K562 (cell line): ENCODE results near the gene FKBP2. TPM values are rescaled to one million over a fixed set of nuclear protein-coding genes. Genes with fewer than 3 reads are reported as not detected.

Source experiments
- ARHGAP35 ChIP-seq: fragments of 450-650 bp; IDR thresholded peaks from 2 replicates; pipeline ENCODE4 v1.6.1; 2018; ENCODE audit not compliant: partially characterized antibody
- CREM ChIP-seq: IDR thresholded peaks from 2 replicates; pipeline ENCODE4 v1.6.1; 2014; ENCODE audit warnings: antibody characterized with exemption, low read depth
- ESRRA ChIP-seq: fragments of 450-650 bp; IDR thresholded peaks from 2 replicates; pipeline ENCODE4 v1.6.1; 2014; ENCODE audit warnings: low read depth, mild to moderate bottlenecking, moderate library complexity, borderline replicate concordance
- HDGF ChIP-seq: fragments of 450-650 bp; IDR thresholded peaks from 2 replicates; pipeline ENCODE4 v1.6.1; 2016
- HMGN3 ChIP-seq: IDR thresholded peaks from 2 replicates; pipeline ENCODE4 v1.6.1; 2011; ENCODE audit warnings: borderline replicate concordance, low read depth, mild to moderate bottlenecking, mixed read lengths, low read length; ENCODE audit not compliant: insufficient read length; ENCODE audit errors: extremely low read depth
- HNRNPUL1 ChIP-seq: fragments of 200-400 bp; formaldehyde crosslinking; IDR thresholded peaks from 2 replicates; pipeline ENCODE4 v1.6.1; 2017; ENCODE audit warnings: low read length
- KDM2B ChIP-seq: fragments of 250-450 bp; sonication (Bioruptor Pico); IDR thresholded peaks from 2 replicates; pipeline ENCODE4 v1.8.0; 2021; ENCODE audit warnings: mild to moderate bottlenecking, moderate library complexity
- KLF13 ChIP-seq: fragments of 450-650 bp; IDR thresholded peaks from 2 replicates; pipeline ENCODE4 v1.6.1; 2016; ENCODE audit warnings: missing genetic modification characterization, low read depth, mild to moderate bottlenecking, missing compliant biosample characterization, moderate library complexity, borderline replicate concordance
- L3MBTL2 ChIP-seq: fragments of 450-650 bp; IDR thresholded peaks from 2 replicates; pipeline ENCODE4 v1.6.1; 2016; ENCODE audit warnings: mild to moderate bottlenecking, moderate library complexity
- LEF1 ChIP-seq: fragments of 450-650 bp; IDR thresholded peaks from 2 replicates; pipeline ENCODE4 v1.6.1; 2016; ENCODE audit warnings: mild to moderate bottlenecking
- MAZ ChIP-seq, 2 experiments: fragments of 450-650 bp in 1 of 2; sonication (generic) in 1 of 2; formaldehyde crosslinking; IDR thresholded peaks in 1 of 2; conservative IDR thresholded peaks in 1 of 2; 2 replicates each; pipeline versions ENCODE4 v1.4.0 to v1.5.0; 2020; ENCODE audit warnings: mild to moderate bottlenecking in 1 of 2, missing genetic modification reagents in 1 of 2
- MTA1 ChIP-seq: fragments of 450-650 bp; IDR thresholded peaks from 2 replicates; pipeline ENCODE4 v1.6.1; 2017; ENCODE audit warnings: borderline replicate concordance
- MYBL2 ChIP-seq, 2 experiments: fragments of 450-650 bp in 1 of 2; sonication (generic) in 1 of 2; formaldehyde crosslinking in 1 of 2; IDR thresholded peaks; 2 replicates each; pipeline versions ENCODE4 v1.6.1 to v1.8.1; 2017 to 2022; ENCODE audit warnings: borderline replicate concordance in 1 of 2, inconsistent platforms in 1 of 2, low read depth in 1 of 2, mild to moderate bottlenecking in 1 of 2, missing genetic modification reagents in 1 of 2, moderate library complexity in 1 of 2
- MYNN ChIP-seq, 2 experiments: sonication (generic); formaldehyde crosslinking in 1 of 2; IDR thresholded peaks; 2 replicates each; pipeline versions ENCODE4 v1.5.0 to v1.6.1; 2016 to 2020; ENCODE audit warnings: antibody characterized with exemption in 1 of 2, missing genetic modification reagents in 1 of 2
- NONO ChIP-seq, 2 experiments: fragments of 200-400 bp in 1 of 2; fragments of 450-650 bp in 1 of 2; formaldehyde crosslinking in 1 of 2; IDR thresholded peaks; 2 replicates each; pipeline ENCODE4 v1.6.1; 2017; ENCODE audit warnings: low read depth in 2 of 2, mild to moderate bottlenecking in 2 of 2, moderate library complexity in 2 of 2, low read length in 1 of 2
- PHF8 ChIP-seq: fragments of 200-600 bp; sonication (generic); IDR thresholded peaks from 2 replicates; pipeline ENCODE4 v1.6.1; 2012; ENCODE audit warnings: mixed run types, mild to moderate bottlenecking, inconsistent platforms, low read length, moderate library complexity, borderline replicate concordance
- SIN3B ChIP-seq: fragments of 450-650 bp; IDR thresholded peaks from 2 replicates; pipeline ENCODE4 v1.6.1; 2017; ENCODE audit warnings: low read depth, mild to moderate bottlenecking, moderate library complexity
- SUPT5H ChIP-seq: fragments of 450-650 bp; IDR thresholded peaks from 2 replicates; pipeline ENCODE4 v1.6.1; 2016
- ZNF644 ChIP-seq: fragments of 200-800 bp; sonication (Bioruptor generic); IDR thresholded peaks from 2 replicates; pipeline ENCODE4 v1.6.1; 2016; ENCODE audit warnings: low read depth, missing genetic modification characterization, missing compliant biosample characterization
- ZNF76 ChIP-seq: fragments of 250-450 bp; sonication (Bioruptor Pico); IDR thresholded peaks from 2 replicates; pipeline ENCODE4 v1.4.0; 2020; ENCODE audit warnings: mild to moderate bottlenecking, moderate library complexity, borderline replicate concordance
- ZNF780A ChIP-seq: fragments of 250-450 bp; sonication (Bioruptor Pico); IDR thresholded peaks from 2 replicates; pipeline ENCODE4 v1.5.0; 2021; ENCODE audit warnings: mild to moderate bottlenecking
- polyA plus RNA-seq, 8 experiments: library from polyadenylated mRNA; depleted of rRNA in 4 of 8; stranded (reverse) in 5 of 8; unstranded in 3 of 8; fragments of >200 nt; fragmentation: Nextera tagmentation in 2 of 8; fragmentation: Illumina TruSeq in 1 of 8; extraction: Ambion mirVana in 2 of 8; extraction: Trizol in 1 of 8; gene quantifications; 2 replicates each; pipeline versions ENCODE4 v1.2.1 to v1.2.3, GENCODE V29; 2011 to 2014; ENCODE audit warnings: inconsistent platforms in 1 of 8, missing spikeins in 1 of 8
- total RNA-seq, 7 experiments: library from RNA; depleted of rRNA in 6 of 7; stranded (reverse); fragments of >200 nt in 6 of 7; fragmentation: Illumina TruSeq in 2 of 7; extraction: Trizol in 2 of 7; gene quantifications; 2 replicates each; pipeline versions ENCODE4 v1.2.1 to v1.2.3, GENCODE V29; 2011 to 2021; ENCODE audit warnings: low replicate concordance in 1 of 7
- TF ChIP-seq, protein P1 (sequence below): sonication (generic); formaldehyde crosslinking; IDR thresholded peaks from 2 replicates; pipeline ENCODE4 v1.8.0; 2022; ENCODE audit warnings: mild to moderate bottlenecking, low read depth, missing genetic modification reagents
- TF ChIP-seq, protein P2 (sequence below), 3 experiments: fragments of 200-800 bp in 1 of 3; sonication (Bioruptor generic) in 1 of 3; sonication (generic) in 1 of 3; formaldehyde crosslinking in 1 of 3; IDR thresholded peaks; 2 replicates each; pipeline versions ENCODE4 v1.6.1 to v1.8.0; 2016 to 2022; ENCODE audit warnings: mild to moderate bottlenecking in 2 of 3, missing compliant biosample characterization in 2 of 3, missing genetic modification characterization in 2 of 3, missing genetic modification reagents in 1 of 3
- TF ChIP-seq, protein P3 (sequence below): sonication (generic); formaldehyde crosslinking; IDR thresholded peaks from 2 replicates; pipeline ENCODE4 v1.8.1; 2023; ENCODE audit warnings: mild to moderate bottlenecking, missing genetic modification reagents, moderate library complexity

FKBP2 gene
- total and polyA plus RNA-seq, 9 of the 15 experiments (the other 6 are each of a cell fraction or from before 2014, with no cell fraction given) = 3.5 to 151 (median 58.1) TPM

GRCh38 chr11:64230171-64230984, 10.5 kb upstream of the FKBP2 start, which contains the start of gene DNAJC4 (continued):
- no peak for TF ChIP-seq MYBL2 (IDR thresholded peaks at IDR 0.05; ENCODE audit: low read depth)
- TF ChIP-seq MYBL2 (CRISPR knock-in tag; IDR thresholded peaks at IDR 0.05; ENCODE audit: borderline replicate concordance) = no peak
- 0 out of 2 replicates have a peak, but pooled peaks have one; percentile 17 for TF ChIP-seq L3MBTL2
- no peak for TF ChIP-seq SIN3B
- peak; percentile 68 for TF ChIP-seq MYNN (IDR thresholded peaks at IDR 0.05)
- no peak for TF ChIP-seq MYNN (CRISPR knock-in tag; IDR thresholded peaks at IDR 0.05)
- 0 out of 2 replicates have a peak, but pooled peaks have one; percentile 13 for TF ChIP-seq ZNF780A (CRISPR knock-in tag)
- peak; percentile 84; the same call in 1 of the 2 replicates for TF ChIP-seq CREM
- peak; percentile 79; the same call in 1 of the 2 replicates for TF ChIP-seq PHF8
- 0 out of 2 replicates have a peak, but pooled peaks have one; percentile 35 for TF ChIP-seq ESRRA
- TF ChIP-seq HDGF = no peak
- no peak for TF ChIP-seq NONO (IDR thresholded peaks at IDR 0.05; ENCODE audit: low read depth in 2 of 2, low read length in 1 of 2)
- no peak for TF ChIP-seq ZNF644 (tag)
- 0 out of 2 replicates have a peak, but pooled peaks have one; percentile 46 for TF ChIP-seq KLF13 (tag)
- TF ChIP-seq KDM2B (CRISPR knock-in tag) = 0 out of 2 replicates have a peak, but pooled peaks have one; percentile 46
- TF ChIP-seq, protein P1, sequence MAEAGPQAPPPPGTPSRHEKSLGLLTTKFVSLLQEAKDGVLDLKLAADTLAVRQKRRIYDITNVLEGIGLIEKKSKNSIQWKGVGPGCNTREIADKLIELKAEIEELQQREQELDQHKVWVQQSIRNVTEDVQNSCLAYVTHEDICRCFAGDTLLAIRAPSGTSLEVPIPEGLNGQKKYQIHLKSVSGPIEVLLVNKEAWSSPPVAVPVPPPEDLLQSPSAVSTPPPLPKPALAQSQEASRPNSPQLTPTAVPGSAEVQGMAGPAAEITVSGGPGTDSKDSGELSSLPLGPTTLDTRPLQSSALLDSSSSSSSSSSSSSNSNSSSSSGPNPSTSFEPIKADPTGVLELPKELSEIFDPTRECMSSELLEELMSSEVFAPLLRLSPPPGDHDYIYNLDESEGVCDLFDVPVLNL (CRISPR knock-in tag) = no peak
- TF ChIP-seq, protein P2, sequence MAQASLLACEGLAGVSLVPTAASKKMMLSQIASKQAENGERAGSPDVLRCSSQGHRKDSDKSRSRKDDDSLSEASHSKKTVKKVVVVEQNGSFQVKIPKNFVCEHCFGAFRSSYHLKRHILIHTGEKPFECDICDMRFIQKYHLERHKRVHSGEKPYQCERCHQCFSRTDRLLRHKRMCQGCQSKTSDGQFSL (CRISPR knock-in tag; IDR thresholded peaks at IDR 0.05) = no peak
- TF ChIP-seq, protein P2 (tag; IDR thresholded peaks at IDR 0.05) = no peak
- TF ChIP-seq MTA1 = no peak
- no peak for TF ChIP-seq HNRNPUL1
- TF ChIP-seq ZNF76 (CRISPR knock-in tag) = no peak
- peak; percentile 73 for TF ChIP-seq SUPT5H
- TF ChIP-seq HMGN3 = peak; percentile 92
- no peak for TF ChIP-seq LEF1
- peak; percentile 61 to 67; a peak in 3 of 4 replicates for TF ChIP-seq MAZ (CRISPR knock-in tag; conservative IDR thresholded peaks at IDR 0.05 in 1 of 2, IDR thresholded peaks at IDR 0.05 in 1 of 2)
- TF ChIP-seq, protein P3, sequence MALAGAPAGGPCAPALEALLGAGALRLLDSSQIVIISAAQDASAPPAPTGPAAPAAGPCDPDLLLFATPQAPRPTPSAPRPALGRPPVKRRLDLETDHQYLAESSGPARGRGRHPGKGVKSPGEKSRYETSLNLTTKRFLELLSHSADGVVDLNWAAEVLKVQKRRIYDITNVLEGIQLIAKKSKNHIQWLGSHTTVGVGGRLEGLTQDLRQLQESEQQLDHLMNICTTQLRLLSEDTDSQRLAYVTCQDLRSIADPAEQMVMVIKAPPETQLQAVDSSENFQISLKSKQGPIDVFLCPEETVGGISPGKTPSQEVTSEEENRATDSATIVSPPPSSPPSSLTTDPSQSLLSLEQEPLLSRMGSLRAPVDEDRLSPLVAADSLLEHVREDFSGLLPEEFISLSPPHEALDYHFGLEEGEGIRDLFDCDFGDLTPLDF = peak; percentile 42; the same call in 1 of the 2 replicates
- TF ChIP-seq ARHGAP35 = no peak
